CD4-positive, alpha-beta T cell treated with Interleukin-12 subunit alpha and Interleukin-12 subunit beta, for 1 hour (primary cell): ENCODE measurements around the gene ICAM1.
"Not testable (repeated sequence)": the region's sequence is repeated elsewhere in the genome, so short reads cannot be mapped to it uniquely, and the experiment has no call there.

Experiments
- DNase-seq: peaks from one replicate; pipeline ENCODE4 v3.0.0-alpha.2; 2020

The ICAM1 gene

GRCh38 chr19:10270616-10271394, at the start of gene ICAM1:
Gene ICAM1, plus strand, starts transcription at chr19:10271120. Its CDS starts 40 bp downstream, at chr19:10271160.
- peak; percentile 84 for DNase-seq

GRCh38 chr19:10222201-10222890, 48.6 kb upstream of the ICAM1 start:
- DNase-seq, result no peak

GRCh38 chr19:10223488-10224213, 47.3 kb upstream of the ICAM1 start:
- no peak for DNase-seq

- DNase-seq, result no peak
Measured at GRCh38 chr19:10224337-10224736, 46.6 kb upstream of the ICAM1 start.

GRCh38 chr19:10226021-10226375, 44.9 kb upstream of the ICAM1 start:
- DNase-seq, result no peak

GRCh38 chr19:10226376-10227025, 44.4 kb upstream of the ICAM1 start:
- no peak for DNase-seq

- no peak for DNase-seq
Measured at GRCh38 chr19:10227026-10227971, 43.6 kb upstream of the ICAM1 start.

- no peak for DNase-seq
Measured at GRCh38 chr19:10228393-10228792, 42.5 kb upstream of the ICAM1 start.

- DNase-seq, result peak; percentile 68
Measured at GRCh38 chr19:10228920-10229319, 42.0 kb upstream of the ICAM1 start.

- peak; percentile 82 for DNase-seq
Measured at GRCh38 chr19:10230173-10230860, 40.6 kb upstream of the ICAM1 start.

- peak; percentile 87 for DNase-seq
Measured at GRCh38 chr19:10230861-10231611, 39.9 kb upstream of the ICAM1 start, which contains the start of gene S1PR2. Gene S1PR2, minus strand, starts transcription at chr19:10231331. Its CDS starts 6,426 bp downstream, at chr19:10224905.

GRCh38 chr19:10231612-10232228, 39.2 kb upstream of the ICAM1 start:
- DNase-seq, result no peak

GRCh38 chr19:10233946-10234345, 37.0 kb upstream of the ICAM1 start:
- DNase-seq, result no peak

GRCh38 chr19:10235003-10235402, 35.9 kb upstream of the ICAM1 start:
- no peak for DNase-seq

GRCh38 chr19:10235409-10235808, 35.5 kb upstream of the ICAM1 start:
- not testable (repeated sequence) for DNase-seq

- no peak for DNase-seq
Measured at GRCh38 chr19:10237702-10238101, 33.2 kb upstream of the ICAM1 start.

GRCh38 chr19:10238172-10238783, 32.6 kb upstream of the ICAM1 start:
- no peak for DNase-seq

GRCh38 chr19:10241826-10242449, 29.0 kb upstream of the ICAM1 start:
- not testable (repeated sequence) for DNase-seq

- DNase-seq, result no peak
Measured at GRCh38 chr19:10243606-10244005, 27.3 kb upstream of the ICAM1 start.
